ENCODE data around the gene GPR160.

GPR160 gene

GRCh38 chr3:170043506-170043905 lies 5.7 kb downstream of the GPR160 start:
- no peak for DNase-seq (ENCODE audit: low spot score)
- in situ Hi-C loops (cut with MboI; ENCODE audit: low pct_unique_long_range_greater_than_20kb, low sequenced_read_pairs, unreplicated experiment): no loop called here
- TF ChIP-seq, protein P1, sequence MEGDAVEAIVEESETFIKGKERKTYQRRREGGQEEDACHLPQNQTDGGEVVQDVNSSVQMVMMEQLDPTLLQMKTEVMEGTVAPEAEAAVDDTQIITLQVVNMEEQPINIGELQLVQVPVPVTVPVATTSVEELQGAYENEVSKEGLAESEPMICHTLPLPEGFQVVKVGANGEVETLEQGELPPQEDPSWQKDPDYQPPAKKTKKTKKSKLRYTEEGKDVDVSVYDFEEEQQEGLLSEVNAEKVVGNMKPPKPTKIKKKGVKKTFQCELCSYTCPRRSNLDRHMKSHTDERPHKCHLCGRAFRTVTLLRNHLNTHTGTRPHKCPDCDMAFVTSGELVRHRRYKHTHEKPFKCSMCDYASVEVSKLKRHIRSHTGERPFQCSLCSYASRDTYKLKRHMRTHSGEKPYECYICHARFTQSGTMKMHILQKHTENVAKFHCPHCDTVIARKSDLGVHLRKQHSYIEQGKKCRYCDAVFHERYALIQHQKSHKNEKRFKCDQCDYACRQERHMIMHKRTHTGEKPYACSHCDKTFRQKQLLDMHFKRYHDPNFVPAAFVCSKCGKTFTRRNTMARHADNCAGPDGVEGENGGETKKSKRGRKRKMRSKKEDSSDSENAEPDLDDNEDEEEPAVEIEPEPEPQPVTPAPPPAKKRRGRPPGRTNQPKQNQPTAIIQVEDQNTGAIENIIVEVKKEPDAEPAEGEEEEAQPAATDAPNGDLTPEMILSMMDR (IDR thresholded peaks at IDR 0.05; ENCODE audit: extremely low read depth, insufficient read depth, missing control alignments): no peak

GRCh38 chr3:170044271-170044670 lies 6.5 kb downstream of the GPR160 start:
- in situ Hi-C loops (cut with MboI; ENCODE audit: low pct_unique_long_range_greater_than_20kb, low sequenced_read_pairs, unreplicated experiment): no loop called here
- no peak for DNase-seq (ENCODE audit: low spot score)
- TF ChIP-seq, protein P1 (IDR thresholded peaks at IDR 0.05; ENCODE audit: extremely low read depth, insufficient read depth, missing control alignments): no peak

GRCh38 chr3:170044795-170045244 lies 7.0 kb downstream of the GPR160 start:
- in situ Hi-C loops (cut with MboI; ENCODE audit: low pct_unique_long_range_greater_than_20kb, low sequenced_read_pairs, unreplicated experiment): no loop called here
- TF ChIP-seq, protein P1 (IDR thresholded peaks at IDR 0.05; ENCODE audit: extremely low read depth, insufficient read depth, missing control alignments): no peak
- peak; percentile 40 for DNase-seq (ENCODE audit: low spot score)

DNA sequence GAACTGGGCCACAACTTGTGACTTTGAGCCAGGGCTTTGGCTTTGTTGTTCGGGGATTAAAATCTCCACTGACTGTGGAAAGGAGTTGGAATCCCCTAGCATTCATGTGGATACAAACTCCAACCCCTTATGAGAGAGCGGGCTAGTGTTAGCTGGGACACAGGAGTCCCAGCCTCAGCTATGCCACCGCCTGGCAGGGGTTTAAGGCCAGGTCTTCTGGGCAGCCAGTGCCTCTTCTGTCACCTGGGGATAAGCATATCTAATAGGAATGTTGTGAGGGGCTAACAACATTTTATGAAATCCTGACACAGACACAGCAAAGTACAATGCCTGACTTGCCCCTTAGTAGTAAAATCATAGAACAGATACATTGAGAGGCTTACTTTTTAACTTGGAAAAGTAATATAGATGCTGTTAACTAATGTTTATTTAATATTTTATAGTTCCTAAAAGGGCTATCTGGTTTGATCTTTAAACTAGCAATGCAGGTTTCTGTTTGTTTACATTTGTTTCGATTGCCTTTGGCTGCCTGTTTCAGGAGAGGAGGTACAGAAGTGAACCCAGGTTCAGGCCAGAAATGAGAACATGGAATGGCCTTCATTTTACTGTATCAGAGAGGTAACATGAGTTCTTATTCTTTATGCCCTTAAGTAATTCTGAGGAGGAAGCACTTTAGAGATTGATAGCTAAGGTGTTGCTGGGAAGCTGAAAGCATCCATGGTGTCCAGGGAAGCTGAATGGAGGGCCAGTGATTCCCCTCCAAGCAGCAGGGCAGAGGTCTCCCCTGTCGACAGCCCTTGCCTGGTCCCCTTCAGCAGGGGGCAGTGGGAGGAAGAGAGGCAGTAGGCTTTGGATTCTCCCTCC lies 8.7 kb downstream of the GPR160 start:
- no peak for DNase-seq (ENCODE audit: low spot score)
- in situ Hi-C loops (cut with MboI; ENCODE audit: low pct_unique_long_range_greater_than_20kb, low sequenced_read_pairs, unreplicated experiment): no loop called here
- TF ChIP-seq, protein P1 (IDR thresholded peaks at IDR 0.05; ENCODE audit: extremely low read depth, insufficient read depth, missing control alignments): no peak

DNA sequence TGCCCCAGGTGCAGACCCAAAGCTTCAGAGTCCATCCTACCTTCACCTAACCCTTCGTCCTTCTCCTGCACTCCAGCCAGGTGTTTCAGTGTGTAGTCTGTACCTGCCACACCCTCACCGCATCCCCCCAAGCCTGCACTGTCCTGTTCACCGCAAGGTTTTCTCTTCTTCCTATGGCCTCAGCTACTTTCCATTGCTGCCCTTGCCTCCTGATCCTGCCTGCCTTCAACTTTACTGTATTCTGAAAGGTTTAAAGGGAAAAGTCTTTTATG lies 9.3 kb downstream of the GPR160 start:
- TF ChIP-seq, protein P1 (IDR thresholded peaks at IDR 0.05; ENCODE audit: extremely low read depth, insufficient read depth, missing control alignments): no peak
- in situ Hi-C loops (cut with MboI; ENCODE audit: low pct_unique_long_range_greater_than_20kb, low sequenced_read_pairs, unreplicated experiment): no loop called here
- no peak for DNase-seq (ENCODE audit: low spot score)

DNA sequence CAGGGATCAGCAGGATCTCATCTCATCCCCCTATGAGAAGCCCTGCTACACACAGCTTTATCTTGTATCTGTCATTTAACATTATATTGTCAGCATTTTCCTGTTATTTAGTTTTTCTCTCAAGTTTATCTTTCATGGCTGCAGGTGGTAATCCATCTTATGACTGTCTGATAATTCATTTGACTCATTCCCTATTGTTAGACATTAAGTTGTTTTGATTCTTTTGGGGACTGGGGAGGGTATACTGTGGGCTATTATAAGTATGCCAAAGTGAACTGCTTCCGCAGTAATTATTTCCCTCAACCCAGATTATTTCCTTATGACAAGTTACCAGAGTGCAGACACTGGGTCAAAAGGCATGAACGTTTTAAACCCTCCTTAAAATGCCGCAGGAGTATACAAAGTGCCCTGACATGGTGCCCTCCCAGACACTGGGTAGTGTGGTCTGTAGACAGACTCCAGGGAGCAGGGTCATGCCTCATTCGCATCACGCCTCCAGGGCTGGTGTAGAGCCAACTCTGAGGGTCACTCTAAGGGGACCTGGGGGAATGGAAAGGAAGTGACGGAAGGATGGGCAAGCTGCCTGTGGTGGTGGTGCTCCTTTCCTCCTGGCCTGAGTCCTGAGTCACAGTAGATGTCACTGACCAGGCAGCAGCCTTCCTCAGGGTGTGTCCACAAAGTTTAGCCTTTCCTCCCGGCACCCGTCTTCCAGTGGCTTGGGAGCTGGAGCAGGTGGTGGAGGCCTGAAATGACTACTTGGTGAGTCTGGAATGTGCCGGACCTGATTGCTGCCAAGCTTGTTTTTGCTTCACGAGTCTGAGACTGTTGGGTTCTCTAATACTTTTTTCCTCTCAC lies 11.6 kb downstream of the GPR160 start:
- no peak for DNase-seq (ENCODE audit: low spot score)
- TF ChIP-seq, protein P1 (IDR thresholded peaks at IDR 0.05; ENCODE audit: extremely low read depth, insufficient read depth, missing control alignments): no peak
- in situ Hi-C loops (cut with MboI; ENCODE audit: low pct_unique_long_range_greater_than_20kb, low sequenced_read_pairs, unreplicated experiment): no loop called here
